ENCODE results near the gene BHLHE23. TPM values are rescaled to one million over a fixed set of nuclear protein-coding genes. Genes with fewer than 3 reads are reported as not detected.

The BHLHE23 gene
- total RNA-seq, 1 experiment from 2014 or later, result not detected

DNA sequence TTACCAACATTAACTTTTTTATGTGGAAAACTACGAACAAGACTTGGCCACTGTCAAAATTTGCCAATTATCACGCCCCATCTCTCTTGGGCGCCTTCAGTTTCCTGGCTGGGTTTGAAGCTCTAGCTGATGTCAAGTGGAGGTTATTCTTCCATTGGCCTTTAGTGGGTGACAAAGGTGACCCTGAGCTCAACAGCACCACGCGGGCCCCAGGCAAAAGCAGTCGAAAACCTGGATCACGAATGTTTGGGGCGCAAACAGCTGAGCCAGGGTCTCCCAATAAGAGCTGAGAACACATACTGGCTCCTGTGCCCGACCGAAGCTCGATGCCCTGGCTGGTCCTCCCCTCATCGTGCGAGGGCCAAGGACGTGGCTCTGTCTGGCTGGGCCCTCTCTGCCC is 27.5 kb downstream of the BHLHE23 start:
- Histone ChIP-seq H3K4me3 (no peak overlapping the region), H3K27ac (no peak overlapping the region), H3K9me3 (replicated peaks) (no peaks in the 10 kb centered on the region), H3K36me3 (no peaks in the 10 kb centered on the region), H3K4me1 (replicated peaks) (no peaks in the 10 kb centered on the region), H3K27me3 (replicated peaks) (peaks cover 86% of the 10 kb centered on the region)
- DNase-seq (ENCODE audit: low read depth in 1 of 2, low spot score in 2 of 2), result no peak

DNA sequence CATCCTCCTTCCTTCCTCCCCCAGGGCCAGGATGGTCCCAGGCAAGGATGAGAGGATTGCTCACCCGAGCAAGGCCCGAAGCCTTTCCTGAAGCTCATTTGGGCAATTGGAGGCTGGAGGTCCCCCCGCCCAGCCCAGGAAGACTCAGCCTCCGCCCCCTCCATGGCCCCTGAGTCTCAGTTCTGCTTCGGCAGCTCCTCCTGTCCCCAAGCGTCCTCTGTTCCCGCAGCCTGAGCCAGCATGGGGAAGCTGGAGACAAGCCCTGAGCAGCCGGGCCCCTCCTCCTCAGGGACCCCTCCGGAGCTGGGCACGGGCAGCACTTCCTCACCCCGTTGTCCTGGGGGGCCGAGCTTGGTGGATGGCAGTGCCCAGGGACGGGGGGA is 28.2 kb downstream of the BHLHE23 start:
- H3K36me3 ChIP-seq, result no peaks in the 10 kb centered on the region
- H3K4me3 ChIP-seq, result no peak overlapping the region
- peaks cover 86% of the 10 kb centered on the region for H3K27me3 ChIP-seq (replicated peaks)
- no peaks in the 10 kb centered on the region for H3K4me1 ChIP-seq (replicated peaks)
- no peak for DNase-seq (ENCODE audit: low read depth in 1 of 2, low spot score in 2 of 2)
- H3K27ac ChIP-seq, result no peak overlapping the region
- no peaks in the 10 kb centered on the region for H3K9me3 ChIP-seq (replicated peaks)

DNA sequence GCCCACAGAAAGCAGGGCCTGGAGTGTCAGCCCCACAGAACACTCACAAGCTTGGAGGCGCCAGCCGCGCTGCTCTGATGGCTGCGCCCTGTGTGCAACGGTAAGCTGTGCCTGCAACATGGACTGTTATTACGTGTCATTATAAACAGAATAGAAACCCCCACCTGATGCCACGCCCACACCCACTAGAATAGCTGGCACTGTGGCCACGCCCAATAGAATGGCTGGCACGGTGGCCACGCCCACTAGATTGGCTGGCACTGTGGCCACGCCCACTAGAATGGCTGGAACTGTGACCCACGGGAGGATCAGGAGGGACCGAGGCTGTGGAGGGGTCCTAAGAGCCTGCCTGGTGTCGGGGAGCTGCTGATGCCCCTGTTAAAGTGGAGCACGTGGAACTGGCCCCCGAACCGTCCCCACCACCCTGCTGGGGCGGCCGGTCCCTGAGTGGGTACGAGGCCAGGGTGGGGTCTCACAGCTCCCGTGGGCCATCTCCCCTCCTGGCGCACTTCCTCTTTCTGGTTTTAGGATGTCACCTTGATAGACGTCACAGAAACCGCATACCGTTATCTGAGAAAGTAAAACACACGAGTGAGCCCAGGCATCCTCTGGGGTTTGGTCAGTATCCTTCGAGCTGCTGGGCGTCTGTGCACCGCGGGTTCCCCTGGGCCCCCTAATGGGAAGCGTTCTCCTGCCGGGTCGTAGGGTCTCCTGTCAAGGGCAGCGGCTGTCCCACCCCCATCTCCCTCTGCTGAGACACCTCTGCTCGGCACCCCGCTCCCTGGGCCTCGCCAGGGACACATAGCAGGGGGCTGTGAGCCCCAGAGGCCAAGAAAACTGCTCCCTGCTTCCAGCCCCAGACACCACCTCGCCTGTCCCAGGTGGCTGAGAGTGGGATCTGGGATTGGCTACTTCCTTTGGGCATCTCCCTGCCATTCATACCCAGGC is 28.9 kb downstream of the BHLHE23 start:
- no peaks in the 10 kb centered on the region for H3K9me3 ChIP-seq (replicated peaks)
- no peak for DNase-seq (ENCODE audit: low read depth in 1 of 2, low spot score in 2 of 2)
- no peaks in the 10 kb centered on the region for H3K36me3 ChIP-seq
- peaks cover 90% of the 10 kb centered on the region for H3K27me3 ChIP-seq (replicated peaks)
- no peaks in the 10 kb centered on the region; the same call in 1 of the 2 replicates for H3K4me1 ChIP-seq (replicated peaks)
- H3K27ac ChIP-seq, result no peak overlapping the region
- no peak overlapping the region for H3K4me3 ChIP-seq

DNA sequence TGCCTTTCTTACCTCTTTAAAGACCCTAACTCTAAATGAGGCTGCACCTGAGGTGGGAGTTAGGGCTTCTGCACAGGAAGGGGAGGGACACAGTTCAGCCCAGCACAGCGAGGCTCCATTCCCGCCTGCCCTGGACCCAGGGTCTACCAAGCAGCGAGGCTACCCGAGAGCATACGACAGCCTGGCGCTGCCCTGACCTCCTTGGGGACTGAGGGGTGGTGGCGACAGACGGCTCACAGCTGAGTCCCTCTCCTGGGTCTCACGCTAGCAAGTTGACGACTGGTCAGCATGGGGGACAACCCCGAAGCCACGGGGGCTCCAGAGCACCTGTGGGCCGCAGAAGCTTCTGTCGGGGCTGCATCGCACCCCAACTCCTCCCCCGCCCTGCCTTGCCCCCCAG is 29.9 kb downstream of the BHLHE23 start:
- DNase-seq (ENCODE audit: low read depth in 1 of 2, low spot score in 2 of 2), result no peak
- H3K27ac ChIP-seq, result no peak overlapping the region
- no peaks in the 10 kb centered on the region for H3K9me3 ChIP-seq (replicated peaks)
- H3K36me3 ChIP-seq, result no peaks in the 10 kb centered on the region
- H3K4me1 ChIP-seq (replicated peaks), result peaks cover 6% of the 10 kb centered on the region; the same call in 1 of the 2 replicates
- H3K27me3 ChIP-seq (replicated peaks), result peaks cover 87% of the 10 kb centered on the region
- H3K4me3 ChIP-seq, result no peak overlapping the region

DNA sequence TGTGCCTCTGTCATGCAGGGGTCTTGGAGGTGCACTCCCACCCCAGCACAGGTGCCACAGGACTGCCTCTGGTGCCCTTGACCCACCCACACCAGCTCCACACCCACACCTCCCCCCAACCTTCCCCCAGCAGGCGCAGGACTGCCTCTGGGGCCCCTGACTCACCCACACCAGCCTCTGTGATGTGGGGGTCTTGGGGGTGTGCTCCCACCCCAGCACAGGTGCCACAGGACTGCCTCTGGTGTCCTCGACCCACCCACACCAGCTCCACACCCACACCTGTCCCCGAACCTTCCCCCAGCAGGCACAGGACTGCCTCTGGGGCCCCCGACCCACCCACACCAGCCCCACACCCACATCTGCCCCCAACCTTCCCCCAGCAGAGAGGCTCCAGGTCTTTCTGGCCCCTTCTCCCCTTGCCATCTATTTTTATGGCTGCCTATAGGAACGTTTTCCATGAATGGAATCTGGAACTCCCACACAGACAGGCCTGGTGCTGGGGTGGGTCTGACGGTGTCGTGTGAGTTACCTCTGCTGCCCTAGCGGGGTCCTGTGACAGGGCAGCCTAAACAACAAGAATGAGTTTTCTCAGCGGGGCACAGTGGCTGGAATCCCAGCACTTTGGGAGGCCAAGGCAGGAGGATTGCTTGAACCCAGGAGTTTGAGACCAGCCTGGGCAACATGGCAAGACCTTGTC is 30.8 kb downstream of the BHLHE23 start:
- Histone ChIP-seq H3K9me3 (replicated peaks) (no peaks in the 10 kb centered on the region), H3K27me3 (replicated peaks) (peaks cover 82% of the 10 kb centered on the region)

DNA sequence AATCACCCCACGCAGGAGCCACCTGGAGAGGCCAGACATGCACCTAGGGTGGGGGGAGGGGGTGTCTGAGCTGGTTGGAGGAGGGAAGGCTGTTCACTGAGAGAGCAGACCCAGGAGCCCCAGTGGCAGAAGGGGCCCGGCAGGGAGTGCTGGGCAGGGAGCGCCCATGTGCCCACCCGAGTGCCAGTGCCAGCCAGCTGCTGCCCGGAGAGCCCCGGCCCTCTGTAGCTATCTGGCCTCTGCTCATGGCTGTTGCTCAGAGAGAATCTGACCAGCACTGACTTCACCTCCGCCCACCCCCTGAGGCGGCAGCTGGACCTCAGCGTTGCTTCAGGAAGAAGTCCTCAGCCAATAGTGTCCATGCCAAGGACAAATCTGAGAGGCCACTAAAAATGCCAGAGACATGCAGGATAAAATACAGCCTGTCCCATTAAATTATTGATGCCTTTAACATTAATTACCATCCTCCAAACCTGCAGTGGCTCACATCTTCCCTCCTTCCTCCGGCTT is 31.5 kb downstream of the BHLHE23 start:
- Histone ChIP-seq H3K36me3 (no peaks in the 10 kb centered on the region), H3K27ac (no peak overlapping the region), H3K27me3 (replicated peaks) (peaks cover 82% of the 10 kb centered on the region), H3K4me1 (replicated peaks) (peaks cover 6% of the 10 kb centered on the region; the same call in 1 of the 2 replicates), H3K4me3 (no peak overlapping the region), H3K9me3 (replicated peaks) (no peaks in the 10 kb centered on the region)
- no peak for DNase-seq (ENCODE audit: low read depth in 1 of 2, low spot score in 2 of 2)

More for the DNA sequence above, 30.8 kb downstream of the BHLHE23 start:
- peaks cover 6% of the 10 kb centered on the region; the same call in 1 of the 2 replicates for H3K4me1 ChIP-seq (replicated peaks)
- no peak overlapping the region for H3K27ac ChIP-seq
- H3K36me3 ChIP-seq, result no peaks in the 10 kb centered on the region
- no peak for DNase-seq (ENCODE audit: low read depth in 1 of 2, low spot score in 2 of 2)
- H3K4me3 ChIP-seq, result no peak overlapping the region

DNA sequence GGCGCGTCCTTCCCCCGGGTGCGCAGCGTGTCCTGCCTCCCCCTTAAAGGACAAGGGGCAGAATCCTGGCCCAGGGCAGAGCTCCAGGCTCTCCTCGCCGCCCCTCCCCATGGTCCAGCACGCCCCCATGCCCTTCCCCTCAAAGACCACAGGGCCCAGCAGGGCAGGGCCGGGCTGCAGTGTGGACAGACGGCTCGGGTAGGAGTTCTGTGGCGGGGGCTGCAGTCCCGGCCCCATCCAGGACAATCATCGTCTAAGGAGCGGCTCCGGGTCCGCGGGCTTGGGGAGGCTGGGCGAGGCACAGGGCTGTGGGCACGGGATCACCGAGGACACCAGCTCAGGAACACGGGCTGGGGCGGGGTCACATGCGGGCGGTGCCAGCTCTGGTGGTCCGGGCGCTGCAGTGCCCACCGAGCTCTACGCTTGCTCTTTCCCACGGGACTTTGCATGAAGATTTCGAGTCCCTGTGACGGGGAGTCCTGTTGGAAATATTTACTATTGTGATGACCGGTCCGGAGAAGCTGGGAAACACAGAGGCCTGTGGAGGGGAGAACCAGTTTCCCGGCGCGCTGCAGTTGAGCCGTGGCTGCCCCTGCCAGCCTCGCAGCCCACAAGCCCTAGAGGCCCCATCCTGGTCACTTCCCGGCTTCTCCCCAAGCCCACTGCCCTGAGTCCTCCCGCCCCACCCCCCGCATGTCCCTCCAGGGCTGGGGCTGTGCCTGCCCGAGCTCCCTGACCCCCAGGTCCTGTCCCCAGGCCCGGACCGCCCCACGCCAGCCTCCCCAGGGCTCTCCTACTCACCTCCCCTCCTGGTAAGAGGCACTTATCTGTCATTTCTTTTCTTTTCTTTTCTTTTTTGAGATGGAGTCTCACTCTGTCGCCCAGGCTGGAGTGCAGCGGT is 33.7 kb downstream of the BHLHE23 start:
- Histone ChIP-seq H3K4me3 (no peak overlapping the region), H3K27ac (no peak overlapping the region), H3K9me3 (replicated peaks) (no peaks in the 10 kb centered on the region), H3K4me1 (replicated peaks) (peaks cover 6% of the 10 kb centered on the region; the same call in 1 of the 2 replicates), H3K36me3 (no peaks in the 10 kb centered on the region), H3K27me3 (replicated peaks) (peaks cover 78% of the 10 kb centered on the region)
- no peak for DNase-seq (ENCODE audit: low read depth in 1 of 2, low spot score in 2 of 2)

DNA sequence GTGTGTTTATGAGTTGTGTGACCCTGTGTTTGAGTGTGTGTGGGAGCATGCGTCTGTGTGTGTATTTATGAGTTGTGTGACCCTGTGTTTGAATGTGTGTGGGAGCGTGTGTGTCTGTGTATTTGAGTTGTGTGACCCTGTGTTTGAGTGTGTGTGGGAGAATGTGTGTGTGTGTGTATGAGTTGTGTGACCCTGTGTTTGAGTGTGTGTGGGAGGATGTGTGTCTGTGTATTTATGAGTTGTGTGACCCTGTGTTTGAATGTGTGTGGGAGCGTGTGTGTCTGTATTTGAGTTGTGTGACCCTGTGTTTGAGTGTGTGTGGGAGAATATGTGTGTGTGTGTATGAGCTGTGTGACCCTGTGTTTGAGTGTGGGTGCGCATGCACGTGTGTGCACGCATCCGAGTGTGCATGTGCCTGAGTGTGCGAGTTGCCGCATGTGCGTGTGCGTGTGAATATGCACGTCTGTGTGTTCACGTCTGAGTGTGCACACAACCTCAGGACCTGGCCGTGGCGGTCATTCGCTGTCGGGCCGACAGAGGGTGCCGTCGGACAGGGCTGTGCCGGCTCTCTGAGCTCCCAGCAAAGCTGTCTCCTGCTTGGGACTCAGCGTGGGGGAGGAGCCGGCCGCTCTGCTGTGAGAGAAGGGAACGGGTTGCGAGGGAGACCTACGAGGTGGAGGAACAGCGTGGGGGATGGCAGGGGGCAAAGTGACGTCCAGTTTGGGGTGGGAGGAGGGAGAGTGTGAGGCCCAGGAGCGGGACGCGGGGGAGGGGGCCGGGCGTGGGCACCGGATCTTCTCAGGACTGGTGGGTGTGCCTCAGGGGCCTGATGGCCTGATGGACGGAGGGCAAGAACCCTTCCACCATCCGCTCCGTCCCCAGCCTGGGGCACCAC is 34.6 kb downstream of the BHLHE23 start:
- no peaks in the 10 kb centered on the region for H3K9me3 ChIP-seq (replicated peaks)
- DNase-seq (ENCODE audit: low read depth in 1 of 2, low spot score in 2 of 2), result peak; percentile 47 to 88
- no peak overlapping the region for H3K4me3 ChIP-seq
- peaks cover 77% of the 10 kb centered on the region for H3K27me3 ChIP-seq (replicated peaks)
- H3K36me3 ChIP-seq, result no peaks in the 10 kb centered on the region
- H3K27ac ChIP-seq, result no peak overlapping the region
- H3K4me1 ChIP-seq (replicated peaks), result peaks cover 6% of the 10 kb centered on the region; the same call in 1 of the 2 replicates

DNA sequence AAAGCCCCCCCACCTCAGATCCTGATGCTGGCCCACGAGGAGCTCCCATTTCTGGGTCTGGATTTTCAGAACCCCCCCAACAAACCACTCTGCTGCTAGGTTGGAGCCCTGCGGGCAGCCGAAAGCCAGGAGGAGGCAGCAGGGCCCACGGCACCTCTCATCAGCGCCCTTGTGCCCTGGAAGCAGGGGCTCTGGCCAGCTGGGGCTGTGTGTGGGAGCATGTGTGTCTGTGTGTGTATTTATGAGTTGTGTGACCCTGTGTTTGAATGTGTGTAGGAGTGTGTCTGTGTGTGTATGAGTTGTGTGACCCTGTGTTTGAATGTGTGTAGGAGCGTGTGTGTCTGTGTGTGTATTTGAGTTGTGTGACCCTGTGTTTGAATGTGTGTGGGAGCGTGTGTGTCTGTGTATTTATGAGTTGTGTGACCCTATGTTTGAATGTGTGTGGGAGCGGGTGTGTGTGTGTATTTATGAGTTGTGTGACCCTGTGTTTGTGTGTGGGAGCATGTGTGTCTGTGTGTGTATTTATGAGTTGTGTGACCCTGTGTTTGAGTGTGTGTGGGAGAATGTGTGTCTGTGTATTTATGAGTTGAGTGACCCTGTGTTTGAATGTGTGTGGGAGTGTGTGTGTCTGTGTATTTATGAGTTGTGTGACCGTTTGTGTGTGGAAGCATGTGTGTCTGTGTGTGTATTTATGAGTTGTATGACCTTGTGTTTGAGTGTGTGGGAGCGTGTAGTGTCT is 35.4 kb downstream of the BHLHE23 start:
- Histone ChIP-seq H3K9me3 (replicated peaks) (no peaks in the 10 kb centered on the region), H3K36me3 (no peaks in the 10 kb centered on the region), H3K27ac (no peak overlapping the region), H3K4me1 (replicated peaks) (peaks cover 6% of the 10 kb centered on the region; the same call in 1 of the 2 replicates), H3K27me3 (replicated peaks) (peaks cover 73% of the 10 kb centered on the region), H3K4me3 (no peak overlapping the region)
- no peak for DNase-seq (ENCODE audit: low read depth in 1 of 2, low spot score in 2 of 2)

DNA sequence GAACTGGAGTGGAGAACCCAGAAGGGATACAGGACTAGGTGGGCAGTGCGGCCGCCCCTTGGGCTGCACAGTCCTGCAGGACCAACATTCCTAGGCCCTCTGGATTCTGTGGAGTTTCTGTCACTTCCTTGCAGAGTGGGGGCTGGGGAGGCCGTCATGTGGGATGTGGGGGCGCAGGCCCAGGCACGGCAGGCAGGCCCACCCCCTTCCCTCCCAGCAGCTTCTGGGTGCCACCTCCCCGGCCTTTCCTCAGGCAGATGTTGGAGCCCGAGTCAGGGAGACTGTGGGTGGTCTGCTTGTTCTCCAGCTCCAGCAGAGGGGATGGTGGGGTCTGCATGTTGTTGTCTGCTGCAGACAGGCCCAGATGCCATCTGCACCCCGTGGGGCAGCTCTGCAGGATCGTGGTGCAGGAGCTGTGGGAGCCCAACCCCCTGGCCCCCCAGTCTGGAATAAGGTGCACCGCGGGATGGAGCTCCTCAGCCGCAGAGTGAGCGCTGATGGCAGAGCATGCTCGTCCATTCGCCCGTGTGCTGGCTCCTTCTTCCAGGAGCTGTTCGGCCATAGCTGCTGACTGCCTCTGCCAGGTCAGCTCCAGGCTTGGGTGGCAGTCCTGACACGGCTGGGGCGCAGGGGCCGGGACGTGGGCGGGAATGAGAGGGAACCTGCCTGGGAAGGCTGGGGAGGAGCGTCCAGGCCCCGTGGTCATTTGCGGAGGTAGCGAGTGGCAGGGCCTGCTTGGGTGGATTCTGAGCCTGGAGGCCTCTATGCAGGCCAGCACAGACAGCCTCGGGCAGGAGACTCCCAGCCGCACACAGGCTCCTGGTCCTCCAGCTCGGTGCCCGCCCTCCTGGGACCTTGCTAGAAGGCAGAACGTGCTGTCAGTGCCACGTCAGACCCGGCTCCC is 36.2 kb downstream of the BHLHE23 start:
- no peak for DNase-seq (ENCODE audit: low read depth in 1 of 2, low spot score in 2 of 2)
- Histone ChIP-seq H3K27me3 (replicated peaks) (peaks cover 71% of the 10 kb centered on the region), H3K36me3 (no peaks in the 10 kb centered on the region), H3K27ac (no peak overlapping the region), H3K9me3 (replicated peaks) (no peaks in the 10 kb centered on the region), H3K4me3 (no peak overlapping the region), H3K4me1 (replicated peaks) (peaks cover 6% of the 10 kb centered on the region; the same call in 1 of the 2 replicates)

DNA sequence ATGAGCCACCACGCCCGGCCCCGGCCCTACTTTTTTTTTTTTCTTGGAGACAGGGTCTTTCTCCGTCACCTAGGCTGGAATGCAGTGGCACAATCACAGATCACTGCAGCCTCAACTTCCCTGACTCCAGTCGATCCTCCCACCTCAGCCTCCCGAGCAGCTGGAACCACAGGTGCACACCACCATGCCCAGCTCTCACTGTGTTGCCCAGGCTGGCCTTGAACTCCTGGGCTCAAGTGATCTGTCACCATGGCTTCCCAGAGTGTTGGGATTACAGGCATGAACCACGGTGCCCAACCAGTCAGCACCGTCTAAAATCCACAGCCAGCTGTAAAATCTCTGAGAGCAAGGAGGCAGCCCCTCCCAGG is 36.8 kb downstream of the BHLHE23 start:
- Histone ChIP-seq H3K4me1 (replicated peaks) (peaks cover 6% of the 10 kb centered on the region; the same call in 1 of the 2 replicates), H3K27ac (no peak overlapping the region), H3K4me3 (no peak overlapping the region), H3K36me3 (no peaks in the 10 kb centered on the region), H3K9me3 (replicated peaks) (no peaks in the 10 kb centered on the region), H3K27me3 (replicated peaks) (peaks cover 71% of the 10 kb centered on the region)
- no peak for DNase-seq (ENCODE audit: low read depth in 1 of 2, low spot score in 2 of 2)

Measured in SJSA1 (cell line).